HCT116 (cell line): ENCODE measurements around the gene MAGEB1. TPM values are rescaled to one million over a fixed set of nuclear protein-coding genes. Genes with fewer than 3 reads are reported as not detected.

Experiments
- ATAC-seq: fragments of 200-7000 bp; cut with Tn5 transposase; 2 replicates; pipeline ENCODE4 v1.9.1; 2020; ENCODE audit warnings: mild to moderate bottlenecking, moderate library complexity
- BruUV-seq: library from RNA; stranded (reverse); fragments of 400-500 nt; replicated peaks from 2 replicates; lab custom pipeline; 2021; lab: Mats Ljungman, UMichigan
- CTCF ChIA-PET: fragments of 300-600 bp; sonication (Branson Sonifier 250); formaldehyde crosslinking; loops from one replicate; lab custom pipeline; 2021; ENCODE audit warnings: antibody characterized with exemption; lab: Charles Lee
- POLR2A ChIA-PET: fragments of 300-600, 350-600 bp; sonication (Branson Sonifier 250); formaldehyde crosslinking; loops from one replicate; lab custom pipeline; 2021; ENCODE audit warnings: antibody characterized with exemption; lab: Charles Lee
- RAD21 ChIA-PET, 2 experiments: fragments of 300-600 bp; sonication (Branson Sonifier 250); formaldehyde crosslinking; loops; one replicate each; lab custom pipeline; 2023; ENCODE audit warnings: low total read pairs in 2 of 2; ENCODE audit not compliant: uncharacterized antibody in 2 of 2, unreplicated experiment in 2 of 2, low non-redundant PET in 1 of 2; lab: Charles Lee
- DNase-seq: peaks from one replicate; pipeline ENCODE4 v3.0.0-alpha.2; 2010; ENCODE audit warnings: low read depth, low spot score
- H2AFZ ChIP-seq: fragments of 200-600 bp; shearing (Covaris generic), sonication (generic); 2 replicates; pipeline ENCODE4 v1.6.1; 2017; ENCODE audit warnings: low read depth, mixed run types, mixed read lengths, antibody characterized with exemption, low read length; ENCODE audit not compliant: poor library complexity, severe bottlenecking
- H3K27ac ChIP-seq: 2 replicates; pipeline ENCODE4 v1.5.1; 2012; ENCODE audit warnings: low read depth, low read length
- H3K27me3 ChIP-seq: fragments of 200-600 bp; sonication (generic); 2 replicates; pipeline ENCODE4 v1.6.1; 2016; ENCODE audit warnings: mixed run types, low read length, mixed read lengths; ENCODE audit not compliant: insufficient read depth
- H3K36me3 ChIP-seq, 2 experiments: fragments of 200-500 bp in 1 of 2; fragments of 200-600 bp in 1 of 2; sonication (Bioruptor generic) in 1 of 2; sonication (generic) in 1 of 2; 2 replicates each; pipeline versions ENCODE4 v1.5.1 to v1.6.1; 2014 to 2016; ENCODE audit warnings: low read length in 2 of 2, inconsistent platforms in 1 of 2, mixed read lengths in 1 of 2, mixed run types in 1 of 2; ENCODE audit not compliant: insufficient read depth in 2 of 2, control insufficient read depth in 1 of 2
- H3K4me1 ChIP-seq, 2 experiments: fragments of 200-600 bp in 1 of 2; sonication (generic) in 1 of 2; 2 replicates each; pipeline versions ENCODE4 v1.5.1 to v1.6.1; 2012 to 2017; ENCODE audit warnings: low read length in 2 of 2, inconsistent platforms in 1 of 2, mild to moderate bottlenecking in 1 of 2, mixed read lengths in 1 of 2, mixed run types in 1 of 2, moderate library complexity in 1 of 2; ENCODE audit not compliant: insufficient read depth in 2 of 2, control insufficient read depth in 1 of 2
- H3K4me2 ChIP-seq: fragments of 200-600 bp; sonication (generic); 2 replicates; pipeline ENCODE4 v1.6.1; 2017; ENCODE audit warnings: mixed run types, low read length, mixed read lengths
- H3K4me3 ChIP-seq, 2 experiments: fragments of 200-600 bp in 1 of 2; sonication (generic) in 1 of 2; replicated peaks in 1 of 2; 2 replicates each; pipeline ENCODE4 v1.5.1; 2011 to 2016; ENCODE audit warnings: low read length in 2 of 2, control low read depth in 1 of 2, low read depth in 1 of 2, mild to moderate bottlenecking in 1 of 2, mixed read lengths in 1 of 2, mixed run types in 1 of 2
- H3K79me2 ChIP-seq: fragments of 200-600 bp; sonication (generic); 2 replicates; pipeline ENCODE4 v1.6.1; 2017; ENCODE audit warnings: mild to moderate bottlenecking, mixed run types, low read length, moderate library complexity, mixed read lengths; ENCODE audit not compliant: insufficient read depth
- H3K9ac ChIP-seq: fragments of 200-600 bp; sonication (generic); 2 replicates; pipeline ENCODE4 v1.6.1; 2016; ENCODE audit warnings: low read length, mixed read lengths
- H3K9me2 ChIP-seq: fragments of 200-600 bp; sonication (generic), shearing (Covaris generic); 2 replicates; pipeline ENCODE4 v1.6.1; 2017; ENCODE audit warnings: mixed run types, mild to moderate bottlenecking, moderate library complexity; ENCODE audit not compliant: insufficient read depth
- H3K9me3 ChIP-seq, 2 experiments: fragments of 200-500 bp in 1 of 2; fragments of 200-600 bp in 1 of 2; sonication (Bioruptor generic) in 1 of 2; sonication (generic) in 1 of 2; 2 replicates each; pipeline ENCODE4 v1.6.1; 2014 to 2017; ENCODE audit warnings: low read length in 2 of 2, mixed read lengths in 2 of 2, inconsistent platforms in 1 of 2, low read depth in 1 of 2, mild to moderate bottlenecking in 1 of 2, mixed run types in 1 of 2, moderate library complexity in 1 of 2; ENCODE audit not compliant: control insufficient read depth in 1 of 2, insufficient read depth in 1 of 2
- H4K20me1 ChIP-seq: fragments of 200-600 bp; sonication (generic), shearing (Covaris generic); 2 replicates; pipeline ENCODE4 v1.6.1; 2017; ENCODE audit warnings: mixed run types, mild to moderate bottlenecking, moderate library complexity; ENCODE audit not compliant: insufficient read depth
- ATF3 ChIP-seq: IDR thresholded peaks from 2 replicates; pipeline ENCODE4 v1.6.1; 2012
- CBX3 ChIP-seq: IDR thresholded peaks from 2 replicates; pipeline ENCODE4 v1.6.1; 2012; ENCODE audit warnings: low read depth
- EGR1 ChIP-seq: IDR thresholded peaks from 2 replicates; pipeline ENCODE4 v1.6.1; 2012; ENCODE audit warnings: low read depth
- EZH2 ChIP-seq: fragments of 200-600 bp; sonication (generic); IDR thresholded peaks from 2 replicates; pipeline ENCODE4 v1.6.1; 2017; ENCODE audit warnings: antibody characterized with exemption, mixed run types
- EZH2phosphoT487 ChIP-seq: fragments of 200-600 bp; IDR thresholded peaks from 2 replicates; pipeline ENCODE4 v1.6.1; 2018; ENCODE audit warnings: antibody characterized with exemption, borderline replicate concordance
- JUND ChIP-seq: IDR thresholded peaks from 2 replicates; pipeline ENCODE4 v1.6.1; 2012
- MAX ChIP-seq: IDR thresholded peaks from 2 replicates; pipeline ENCODE4 v1.6.1; 2012
- POLR2A ChIP-seq: IDR thresholded peaks from 2 replicates; pipeline ENCODE4 v1.7.0; 2011; ENCODE audit warnings: borderline replicate concordance; ENCODE audit not compliant: insufficient read depth, insufficient read length; ENCODE audit errors: extremely low read depth
- POLR2AphosphoS5 ChIP-seq: IDR thresholded peaks from 2 replicates; pipeline ENCODE4 v1.6.1; 2011; ENCODE audit warnings: mild to moderate bottlenecking, low read depth, low read length, moderate library complexity
- RAD21 ChIP-seq: IDR thresholded peaks from 2 replicates; pipeline ENCODE4 v1.6.1; 2012; ENCODE audit warnings: low read depth, mild to moderate bottlenecking
- REST ChIP-seq: IDR thresholded peaks from 2 replicates; pipeline ENCODE4 v1.6.1; 2012; ENCODE audit warnings: low read depth
- SIN3A ChIP-seq: IDR thresholded peaks from 2 replicates; pipeline ENCODE4 v1.6.1; 2012; ENCODE audit warnings: low read depth
- TCF7L2 ChIP-seq: IDR thresholded peaks from 2 replicates; pipeline ENCODE4 v1.7.0; 2011; ENCODE audit warnings: borderline replicate concordance, inconsistent platforms; ENCODE audit not compliant: insufficient read depth, insufficient read length; ENCODE audit errors: extremely low read depth
- YY1 ChIP-seq: IDR thresholded peaks from 2 replicates; pipeline ENCODE4 v1.6.1; 2011; ENCODE audit warnings: low read length, low read depth, moderate library complexity, mild to moderate bottlenecking; ENCODE audit not compliant: insufficient replicate concordance; ENCODE audit errors: extremely low read depth
- ZFX ChIP-seq: fragments of 450-650 bp; IDR thresholded peaks from 2 replicates; pipeline ENCODE4 v1.6.1; 2017
- ZNF274 ChIP-seq: fragments of 200-500 bp; sonication (Bioruptor generic); IDR thresholded peaks from 2 replicates; pipeline ENCODE4 v1.6.1; 2014; ENCODE audit warnings: mild to moderate bottlenecking, low read depth, low read length, inconsistent platforms
- intact Hi-C: fragments of 100-400 bp; cut with micrococcal nuclease; formaldehyde crosslinking; loops from 2 replicates; pipeline ENCODE4 v1.10.0; 2022
- total RNA-seq: library from RNA; stranded (reverse); gene quantifications from one replicate; pipeline ENCODE4 v1.2.1, GENCODE V29; 2021; ENCODE audit not compliant: unreplicated experiment

MAGEB1 gene
- total RNA-seq, 1 experiment from 2014 or later = 0.69 TPM

GRCh38 chrX:30224536-30224935 lies 22.4 kb upstream of the MAGEB1 start (continued):
- no peak for TF ChIP-seq SIN3A
- no peak for TF ChIP-seq ZNF274
- no peak for TF ChIP-seq ZFX
- no peak for TF ChIP-seq TCF7L2
- no peak for TF ChIP-seq CBX3
- TF ChIP-seq RAD21 = no peak
- no peak for TF ChIP-seq MAX

GRCh38 chrX:30228526-30228925 lies 18.4 kb upstream of the MAGEB1 start:
- Histone ChIP-seq H3K9me3 (no peaks in the 10 kb centered on the region), H3K9ac (no peak overlapping the region), H3K4me3 (no peak overlapping the region), H3K27ac (no peak overlapping the region), H4K20me1 (no peaks in the 10 kb centered on the region), H2AFZ (no peak overlapping the region), H3K9me2 (no peaks in the 10 kb centered on the region), H3K4me1 (no peaks in the 10 kb centered on the region)
- RAD21 ChIA-PET = no interaction called here
- BruUV-seq = no TSS peak
- no peak for ATAC-seq
- POLR2A ChIA-PET = no interaction called here
- CTCF ChIA-PET = no interaction called here
- TF ChIP-seq TCF7L2 (no peak), YY1 (no peak), POLR2A (no peak), POLR2AphosphoS5 (no peak), EGR1 (no peak), EZH2phosphoT487 (no peak), CBX3 (no peak), ATF3 (no peak), RAD21 (no peak), REST (no peak), ZNF274 (no peak), SIN3A (no peak), EZH2 (no peak), JUND (no peak)
- TF ChIP-seq, all 23 proteins: peak for 0
- H3K27me3 ChIP-seq = no peaks in the 10 kb centered on the region
- no peak for DNase-seq
- no peaks in the 10 kb centered on the region for H3K79me2 ChIP-seq
- H3K4me2 ChIP-seq = no peak overlapping the region
- intact Hi-C loops = no loop called here
- H3K36me3 ChIP-seq = no peaks in the 10 kb centered on the region
